GM13977 (cell line): ENCODE measurements around the gene DGCR8.

Experiments
- DNase-seq: peaks from one replicate; pipeline ENCODE4 v3.0.0; 2012; ENCODE audit warnings: low spot score
- in situ Hi-C: fragments of 300-500 bp; cut with MboI; formaldehyde crosslinking; loops from one replicate; pipeline ENCODE4 v1.12.0; 2022; ENCODE audit warnings: low sequenced_read_pairs, low pct_unique_long_range_greater_than_20kb, mixed read lengths, inconsistent platforms; ENCODE audit not compliant: unreplicated experiment
- TF ChIP-seq, protein P1 (sequence below): IDR thresholded peaks from 2 replicates; pipeline ENCODE4 v1.5.1; 2012; ENCODE audit warnings: mild to moderate bottlenecking, control low read depth; ENCODE audit not compliant: insufficient read depth; ENCODE audit errors: extremely low read depth, missing control alignments

Gene DGCR8

DNA sequence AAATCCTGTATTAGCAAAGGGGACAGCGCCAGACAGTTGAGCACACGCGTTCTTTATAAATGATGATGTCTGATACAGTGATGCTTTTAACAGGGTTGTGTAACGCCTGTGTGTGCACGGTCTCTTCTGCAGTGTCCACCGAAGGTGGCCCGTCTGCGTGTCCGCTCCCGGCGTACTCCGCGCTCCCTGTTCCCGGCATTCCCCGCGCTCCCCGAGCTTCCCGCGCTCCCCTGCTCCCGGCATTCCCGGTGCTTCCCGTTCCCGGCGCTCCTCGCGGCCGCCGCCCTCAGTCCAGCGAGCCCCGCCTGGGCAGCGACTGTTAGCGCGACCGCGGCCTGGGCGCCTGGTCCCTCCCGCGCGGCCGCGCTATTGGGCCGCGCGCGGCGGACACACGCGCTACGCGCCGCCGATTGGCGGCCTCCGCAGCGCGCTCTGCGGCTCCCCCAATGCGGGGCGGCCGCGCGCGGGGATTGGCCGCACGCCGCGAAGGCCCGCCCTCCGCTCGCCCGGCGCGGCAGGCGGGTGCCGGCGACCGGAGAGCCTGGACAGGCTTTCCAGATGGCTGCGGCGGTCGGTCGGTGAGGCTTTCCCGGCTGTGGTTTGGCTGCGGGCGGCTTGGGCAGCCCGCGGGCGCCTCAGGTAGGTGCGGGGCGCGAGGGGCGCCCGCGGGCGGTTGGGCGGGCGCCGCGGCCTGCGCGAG lies at the start of gene DGCR8:
Gene DGCR8 (plus strand): TSS at position 497 of the 700 bp plus-strand sequence. CDS start 5,723 bp downstream, outside the sequence.
- peak; percentile 98 for DNase-seq
- TF ChIP-seq, protein P1, sequence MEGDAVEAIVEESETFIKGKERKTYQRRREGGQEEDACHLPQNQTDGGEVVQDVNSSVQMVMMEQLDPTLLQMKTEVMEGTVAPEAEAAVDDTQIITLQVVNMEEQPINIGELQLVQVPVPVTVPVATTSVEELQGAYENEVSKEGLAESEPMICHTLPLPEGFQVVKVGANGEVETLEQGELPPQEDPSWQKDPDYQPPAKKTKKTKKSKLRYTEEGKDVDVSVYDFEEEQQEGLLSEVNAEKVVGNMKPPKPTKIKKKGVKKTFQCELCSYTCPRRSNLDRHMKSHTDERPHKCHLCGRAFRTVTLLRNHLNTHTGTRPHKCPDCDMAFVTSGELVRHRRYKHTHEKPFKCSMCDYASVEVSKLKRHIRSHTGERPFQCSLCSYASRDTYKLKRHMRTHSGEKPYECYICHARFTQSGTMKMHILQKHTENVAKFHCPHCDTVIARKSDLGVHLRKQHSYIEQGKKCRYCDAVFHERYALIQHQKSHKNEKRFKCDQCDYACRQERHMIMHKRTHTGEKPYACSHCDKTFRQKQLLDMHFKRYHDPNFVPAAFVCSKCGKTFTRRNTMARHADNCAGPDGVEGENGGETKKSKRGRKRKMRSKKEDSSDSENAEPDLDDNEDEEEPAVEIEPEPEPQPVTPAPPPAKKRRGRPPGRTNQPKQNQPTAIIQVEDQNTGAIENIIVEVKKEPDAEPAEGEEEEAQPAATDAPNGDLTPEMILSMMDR, result no peak
- in situ Hi-C loops, result no loop called here

DNA sequence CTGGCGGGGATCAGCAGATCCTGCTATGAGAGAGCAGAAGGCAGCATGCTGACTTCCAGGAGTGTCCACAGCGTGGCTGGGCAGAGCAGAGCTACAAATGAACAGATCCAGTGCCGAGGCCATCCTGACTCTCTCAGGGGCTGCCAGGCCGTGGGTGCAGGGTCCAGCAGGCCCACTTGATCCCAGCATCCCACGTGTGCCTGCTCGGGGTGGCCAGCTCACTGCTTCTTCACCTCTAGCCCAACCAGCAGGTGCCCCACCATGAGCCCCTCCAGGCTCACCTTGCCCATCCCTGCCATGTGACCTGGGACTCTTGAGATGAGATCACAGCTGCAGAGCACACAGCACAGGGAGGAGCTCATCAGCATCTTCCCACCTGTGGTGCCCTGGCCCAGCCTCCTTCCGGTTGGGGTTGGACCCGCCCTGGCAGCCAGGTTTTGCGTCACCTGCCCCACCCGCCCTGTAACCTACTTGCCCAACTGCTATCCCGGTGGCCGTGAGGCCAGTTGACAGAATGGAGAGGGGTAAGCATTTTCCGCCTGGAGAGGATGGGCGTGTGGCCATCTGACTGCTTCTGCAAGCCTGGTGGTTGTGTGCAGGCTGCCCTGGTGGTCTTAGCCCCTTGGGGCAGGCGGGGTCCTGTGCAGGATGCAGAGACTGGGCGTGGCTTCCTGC lies 48.2 kb upstream of the DGCR8 start:
- no peak for DNase-seq
- in situ Hi-C loops, result no loop called here
- TF ChIP-seq, protein P1, result no peak

DNA sequence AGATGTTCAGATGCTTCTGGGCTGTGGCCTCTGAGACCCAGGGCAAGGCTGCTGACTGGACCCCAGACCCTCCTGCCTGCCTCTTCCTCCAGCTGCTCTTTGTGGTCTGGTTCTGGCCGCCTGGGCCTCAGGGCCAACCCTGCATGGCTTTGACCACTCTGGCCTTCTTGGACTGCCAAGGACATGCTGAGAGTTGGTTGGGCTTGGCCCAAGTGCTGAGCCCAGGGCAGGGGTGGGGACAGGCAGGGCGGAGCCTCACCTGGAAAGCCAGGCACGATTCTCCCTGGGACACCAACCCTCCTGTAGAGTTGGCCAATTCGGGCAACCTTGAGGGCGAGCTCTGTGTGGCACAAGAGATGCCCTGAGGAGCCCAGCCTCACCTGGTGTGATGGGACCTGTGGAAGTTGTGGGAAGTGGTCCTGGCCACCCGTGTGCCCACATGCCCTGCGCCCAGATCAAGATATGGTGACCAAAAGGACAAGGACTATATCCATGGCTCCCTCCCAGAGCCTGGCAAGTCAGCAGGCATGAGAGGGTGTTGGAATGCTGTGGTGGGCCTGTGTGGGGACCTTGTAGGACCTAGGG lies 47.5 kb upstream of the DGCR8 start:
- DNase-seq, result no peak
- TF ChIP-seq, protein P1, result no peak
- in situ Hi-C loops, result no loop called here

DNA sequence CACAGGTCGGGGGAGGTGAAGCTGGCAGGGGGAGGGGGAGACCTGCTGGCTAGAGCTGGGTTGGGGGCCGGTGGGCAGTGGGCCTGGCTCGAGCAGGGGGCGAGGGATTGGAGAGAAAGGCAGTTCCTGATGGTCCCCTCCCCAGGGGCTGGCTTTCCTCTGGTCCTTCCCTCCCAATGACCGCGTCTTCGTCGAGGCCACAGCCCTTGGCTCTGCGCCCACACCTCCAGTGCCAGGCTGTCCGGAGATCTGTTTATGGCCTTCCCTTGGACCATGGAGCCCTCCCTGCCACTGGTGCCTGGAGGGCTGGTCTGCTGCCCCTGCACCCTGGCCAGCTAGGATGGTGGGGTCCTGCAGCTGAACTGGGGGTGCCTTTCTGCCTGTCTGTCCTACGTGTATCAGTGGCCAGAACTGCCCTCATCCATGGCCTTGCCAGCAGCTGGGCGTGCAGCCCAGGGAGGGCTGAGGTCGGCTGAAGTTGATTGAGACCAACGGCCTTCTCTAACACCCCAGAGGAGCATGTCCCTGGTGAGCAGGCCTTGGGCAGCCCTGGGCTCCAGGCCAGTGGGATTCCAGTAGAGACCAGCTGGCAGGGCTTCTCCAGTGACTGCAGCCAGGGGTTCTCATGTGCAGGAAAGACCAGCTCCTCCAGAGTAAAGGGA lies 46.9 kb upstream of the DGCR8 start:
- DNase-seq, result no peak
- TF ChIP-seq, protein P1, result no peak
- in situ Hi-C loops, result no loop called here

DNA sequence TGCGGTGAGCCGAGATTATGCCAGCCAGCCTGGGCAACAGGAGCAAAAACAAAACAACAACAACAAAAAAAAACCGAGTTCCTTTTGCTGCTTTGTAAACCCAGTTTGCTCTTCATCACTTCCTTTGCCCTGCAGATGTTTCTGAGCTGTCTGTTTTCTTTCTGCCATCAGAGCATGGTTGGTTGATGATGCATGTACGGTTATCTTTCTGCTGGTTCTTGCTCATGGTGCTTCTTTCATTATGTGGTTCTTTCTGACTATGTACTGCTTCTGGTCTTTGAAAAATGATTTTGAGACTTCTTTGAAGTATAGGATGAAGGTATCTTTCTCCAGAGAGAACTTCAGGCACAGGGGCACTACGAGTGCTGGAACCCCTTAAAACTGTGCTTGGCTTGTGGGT lies 45.9 kb upstream of the DGCR8 start:
- peak; percentile 58 for DNase-seq
- TF ChIP-seq, protein P1, result no peak
- in situ Hi-C loops, result no loop called here

DNA sequence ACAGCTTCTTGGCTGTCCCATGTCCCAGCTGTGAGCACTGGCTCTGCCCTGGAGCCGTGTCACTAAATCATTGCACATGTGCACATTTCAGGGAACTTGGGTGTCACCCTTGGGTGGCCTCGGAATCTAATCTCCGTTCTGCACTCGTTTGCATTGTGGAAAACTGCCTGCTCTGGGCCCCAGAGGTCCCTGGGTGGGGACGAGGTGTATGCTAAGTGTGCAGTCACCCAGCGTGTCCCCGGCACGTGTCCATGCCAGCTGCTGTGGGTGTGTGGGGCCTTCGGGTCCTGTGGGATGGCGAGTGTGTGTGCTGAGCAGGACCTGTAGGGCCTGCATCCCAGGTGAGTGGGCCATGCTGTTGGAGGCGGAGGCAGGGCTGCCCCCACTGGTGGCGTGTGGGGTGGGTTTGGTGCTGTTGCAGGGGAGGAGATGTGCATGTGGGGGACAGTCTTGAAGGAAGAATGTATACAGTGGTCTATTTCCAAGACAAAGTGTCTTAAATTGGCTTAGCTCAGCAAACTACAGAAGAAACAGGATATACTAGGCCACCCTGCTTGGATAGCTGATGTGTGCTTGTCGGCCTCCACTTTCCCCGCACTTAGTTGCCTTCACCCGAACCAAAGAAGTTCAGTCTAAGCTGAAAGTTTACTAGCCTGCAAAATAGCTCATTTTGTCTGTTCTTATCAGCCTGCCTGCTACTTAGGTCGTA lies 44.5 kb upstream of the DGCR8 start:
- TF ChIP-seq, protein P1, result no peak
- in situ Hi-C loops, result no loop called here
- DNase-seq, result no peak
